HepG2 (cell line): Measurements from ENCODE around the gene PSMG3. TPM values are rescaled to one million over a fixed set of nuclear protein-coding genes. Genes with fewer than 3 reads are reported as not detected.

Source experiments
- ATAC-seq: fragments of 200-7000 bp; cut with Tn5 transposase; 3 replicates; pipeline ENCODE4 v1.9.1; 2020; ENCODE audit warnings: mild to moderate bottlenecking, moderate library complexity
- BruUV-seq: library from RNA; stranded (reverse); fragments of 400-500 nt; replicated peaks from 2 replicates; lab custom pipeline; 2021; lab: Mats Ljungman, UMichigan
- CTCF ChIA-PET: fragments of 300-600 bp; formaldehyde crosslinking; extraction: SDS; loops from one replicate; lab custom pipeline; 2021; ENCODE audit warnings: low total read pairs, inconsistent platforms, low intra/inter-chr PET ratio; lab: Yijun Ruan, JAX
- POLR2A ChIA-PET: fragments of 350-600 bp; sonication (Branson Sonifier 250); formaldehyde crosslinking; loops from one replicate; lab custom pipeline; 2020; ENCODE audit warnings: antibody characterized with exemption, inconsistent platforms; lab: Yijun Ruan, JAX
- DNase-seq: peaks from one replicate; pipeline ENCODE4 v3.0.0-alpha.2; 2015; ENCODE audit warnings: low spot score
- FAIRE-seq: peaks from 3 replicates; lab custom pipeline; 2011; peaks lifted over from hg19 to GRCh38; lab: Jason Lieb, UNC
- H2AFZ ChIP-seq: one replicate; pipeline ENCODE4 v1.6.1; 2011; ENCODE audit warnings: low read length, inconsistent platforms
- H3K27ac ChIP-seq: fragments of 300-600 bp; 3 replicates; pipeline ENCODE4 v1.8.0; 2011; ENCODE audit warnings: mixed run types, mild to moderate bottlenecking, mixed read lengths, low read length, inconsistent platforms; ENCODE audit not compliant: insufficient read depth; ENCODE audit errors: extremely low read length
- H3K27me3 ChIP-seq, 2 experiments: fragments of 200-600 bp in 1 of 2; 2 replicates in 1 of 2; 3 replicates in 1 of 2; pipeline versions ENCODE4 v1.6.0 to v1.8.0; 2011; ENCODE audit warnings: low read length in 2 of 2, mild to moderate bottlenecking in 2 of 2, moderate library complexity in 2 of 2, inconsistent platforms in 1 of 2; ENCODE audit not compliant: insufficient read depth in 2 of 2, control insufficient read depth in 1 of 2
- H3K36me3 ChIP-seq, 2 experiments: fragments of 200-600 bp in 1 of 2; replicated peaks in 1 of 2; 2 replicates in 1 of 2; 3 replicates in 1 of 2; pipeline versions ENCODE4 v1.5.1 to v1.8.0; 2011; ENCODE audit warnings: low read length in 2 of 2, inconsistent platforms in 1 of 2; ENCODE audit not compliant: insufficient read depth in 2 of 2, control insufficient read depth in 1 of 2
- H3K4me1 ChIP-seq: 2 replicates; pipeline ENCODE4 v1.5.1; 2012; ENCODE audit warnings: low read length, inconsistent platforms; ENCODE audit not compliant: insufficient read depth
- H3K4me2 ChIP-seq: 2 replicates; pipeline ENCODE4 v1.6.0; 2011; ENCODE audit warnings: low read depth, low read length, inconsistent platforms
- H3K4me3 ChIP-seq, 3 experiments: fragments of 200-600 bp in 1 of 3; sonication (generic), shearing (Covaris generic) in 1 of 3; replicated peaks in 1 of 3; 2 replicates each; pipeline ENCODE4 v1.5.1; 2011 to 2016; ENCODE audit warnings: low read length in 3 of 3, inconsistent platforms in 2 of 3, low read depth in 2 of 3, mild to moderate bottlenecking in 2 of 3, control low read depth in 1 of 3, mixed read lengths in 1 of 3; ENCODE audit not compliant: insufficient read depth in 1 of 3
- H3K79me2 ChIP-seq: one replicate; pipeline ENCODE4 v1.6.1; 2011; ENCODE audit warnings: low read length, inconsistent platforms; ENCODE audit not compliant: insufficient read depth
- H3K9ac ChIP-seq: 2 replicates; pipeline ENCODE4 v1.6.0; 2011; ENCODE audit warnings: mild to moderate bottlenecking, low read depth, low read length, inconsistent platforms; ENCODE audit not compliant: insufficient read depth
- H3K9me3 ChIP-seq: 2 replicates; pipeline ENCODE4 v1.5.1; 2012; ENCODE audit warnings: mild to moderate bottlenecking, low read length
- H4K20me1 ChIP-seq: 2 replicates; pipeline ENCODE4 v1.6.0; 2011; ENCODE audit warnings: inconsistent platforms, mild to moderate bottlenecking, low read length, moderate library complexity; ENCODE audit not compliant: insufficient read depth
- KDM2A ChIP-seq: sonication (generic); formaldehyde crosslinking; IDR thresholded peaks from 2 replicates; pipeline ENCODE4 v1.4.0; 2020; ENCODE audit warnings: low read depth, missing genetic modification reagents, borderline replicate concordance
- KDM3A ChIP-seq: IDR thresholded peaks from 2 replicates; pipeline ENCODE4 v1.6.1; 2018; ENCODE audit warnings: low read depth, missing compliant biosample characterization
- SYNCRIP ChIP-seq: fragments of 200-400 bp; formaldehyde crosslinking; IDR thresholded peaks from 2 replicates; pipeline ENCODE4 v1.6.1; 2018; ENCODE audit warnings: mild to moderate bottlenecking, low read depth, low read length; ENCODE audit not compliant: insufficient read depth
- ZBED4 ChIP-seq: sonication (generic); formaldehyde crosslinking; IDR thresholded peaks from 2 replicates; pipeline ENCODE4 v1.4.0; 2020; ENCODE audit warnings: missing genetic modification reagents, borderline replicate concordance
- ZNF441 ChIP-seq: sonication (generic); formaldehyde crosslinking; IDR thresholded peaks from 2 replicates; pipeline ENCODE4 v1.7.0; 2021; ENCODE audit warnings: missing genetic modification reagents, borderline replicate concordance
- WGBS: methylation state at CpG from one replicate; pipeline ENCODE4 v1.1.6; 2017; ENCODE audit warnings: low lambda C conversion rate; 5-methylcytosine and 5-hydroxymethylcytosine counted together
- in situ Hi-C: cut with HindIII; loops from 2 replicates; pipeline ENCODE4 v1.10.0; 2017; ENCODE audit warnings: low pct_unique_long_range_greater_than_20kb; ENCODE audit not compliant: extremely low pct_ligation_motif_present
- intact Hi-C: fragments of 100-400 bp; cut with micrococcal nuclease; formaldehyde crosslinking; loops from one replicate; pipeline ENCODE4 v1.10.0; 2022; ENCODE audit not compliant: unreplicated experiment
- polyA plus RNA-seq, 8 experiments: library from polyadenylated mRNA; depleted of rRNA in 3 of 8; stranded (reverse) in 7 of 8; unstranded in 1 of 8; fragments of >200 nt; fragmentation: Illumina TruSeq in 4 of 8; extraction: Trizol in 4 of 8; gene quantifications; 2 replicates each; pipeline versions ENCODE4 v1.2.1 to v1.2.3, GENCODE V29; 2011 to 2016; ENCODE audit warnings: low read depth in 4 of 8, missing spikeins in 1 of 8, mixed read lengths in 1 of 8; ENCODE audit not compliant: insufficient read depth in 1 of 8
- total RNA-seq, 5 experiments: library from RNA; depleted of rRNA; stranded (reverse); fragments of >200 nt; fragmentation: Illumina TruSeq; extraction: Trizol; gene quantifications; 2 replicates each; pipeline ENCODE4 v1.2.3, GENCODE V29; 2016; ENCODE audit warnings: low read depth in 1 of 5
- TF ChIP-seq, protein P1 (sequence below): sonication (generic); formaldehyde crosslinking; IDR thresholded peaks from 2 replicates; pipeline ENCODE4 v1.5.1; 2020; ENCODE audit warnings: missing genetic modification reagents, mild to moderate bottlenecking, borderline replicate concordance
- TF ChIP-seq, protein P2 (sequence below): sonication (generic); formaldehyde crosslinking; IDR thresholded peaks from 2 replicates; pipeline ENCODE4 v1.5.1; 2020; ENCODE audit warnings: missing genetic modification reagents, mild to moderate bottlenecking, borderline replicate concordance
- TF ChIP-seq, protein P3 (sequence below): sonication (generic); formaldehyde crosslinking; conservative IDR thresholded peaks from 2 replicates; pipeline ENCODE4 v1.4.0; 2020; ENCODE audit warnings: mild to moderate bottlenecking, missing genetic modification reagents, moderate library complexity

PSMG3 gene
- total and polyA plus RNA-seq, 2 of the 13 experiments (the other 11 are each of a cell fraction or from before 2014, with no cell fraction given): 29.6 to 48.4 TPM

DNA sequence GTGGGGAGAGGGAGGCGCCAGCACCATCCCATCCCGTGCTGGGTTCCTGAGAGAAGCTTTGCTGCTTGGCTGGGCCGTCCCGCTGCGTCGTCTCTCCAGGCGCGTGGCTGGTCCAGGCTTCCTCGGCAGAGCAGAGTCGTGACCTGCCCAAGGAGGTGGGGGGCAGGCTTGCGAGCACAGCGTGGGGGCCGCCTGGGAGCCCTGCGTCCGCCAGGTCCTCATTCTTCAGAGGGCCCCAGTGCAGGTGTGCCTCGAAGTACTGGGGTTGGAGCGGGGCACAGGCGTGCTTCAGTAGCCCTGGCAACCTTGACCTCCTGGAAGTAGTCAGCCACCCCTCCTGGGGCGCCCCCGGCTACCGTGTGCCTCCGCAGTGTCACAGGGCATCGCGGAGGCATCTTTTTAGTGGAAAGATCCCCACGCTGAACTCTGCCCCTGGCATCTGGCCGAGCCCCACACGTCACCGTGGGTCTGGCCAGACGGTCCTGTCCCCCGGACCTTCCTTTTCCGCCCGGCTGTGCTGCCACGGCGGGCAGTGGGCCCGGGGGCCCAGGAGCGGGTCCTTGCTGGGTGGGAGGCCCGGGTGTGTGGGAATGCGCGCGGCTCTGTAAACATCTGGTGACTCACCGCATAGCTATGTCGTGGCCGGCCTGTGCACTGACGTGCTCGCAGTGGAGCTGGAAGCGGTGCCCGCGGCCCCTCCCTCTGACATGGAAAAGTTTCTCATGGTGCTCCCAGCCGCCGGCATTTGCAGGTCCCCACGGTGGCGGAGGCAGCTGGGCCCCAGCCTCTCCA, 32.9 kb downstream of the PSMG3 start (continued):
- TF ChIP-seq ZBED4 (peak; percentile 78; the same call in 1 of the 2 replicates), KDM2A (CRISPR knock-in tag) (peak; percentile 87), KDM3A (CRISPR knock-in tag) (peak; percentile 77)
- TF ChIP-seq, protein P1, sequence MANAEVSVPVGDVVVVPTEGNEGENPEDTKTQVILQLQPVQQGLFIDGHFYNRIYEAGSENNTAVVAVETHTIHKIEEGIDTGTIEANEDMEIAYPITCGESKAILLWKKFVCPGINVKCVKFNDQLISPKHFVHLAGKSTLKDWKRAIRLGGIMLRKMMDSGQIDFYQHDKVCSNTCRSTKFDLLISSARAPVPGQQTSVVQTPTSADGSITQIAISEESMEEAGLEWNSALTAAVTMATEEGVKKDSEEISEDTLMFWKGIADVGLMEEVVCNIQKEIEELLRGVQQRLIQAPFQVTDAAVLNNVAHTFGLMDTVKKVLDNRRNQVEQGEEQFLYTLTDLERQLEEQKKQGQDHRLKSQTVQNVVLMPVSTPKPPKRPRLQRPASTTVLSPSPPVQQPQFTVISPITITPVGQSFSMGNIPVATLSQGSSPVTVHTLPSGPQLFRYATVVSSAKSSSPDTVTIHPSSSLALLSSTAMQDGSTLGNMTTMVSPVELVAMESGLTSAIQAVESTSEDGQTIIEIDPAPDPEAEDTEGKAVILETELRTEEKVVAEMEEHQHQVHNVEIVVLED (CRISPR knock-in tag): peak; percentile 74

DNA sequence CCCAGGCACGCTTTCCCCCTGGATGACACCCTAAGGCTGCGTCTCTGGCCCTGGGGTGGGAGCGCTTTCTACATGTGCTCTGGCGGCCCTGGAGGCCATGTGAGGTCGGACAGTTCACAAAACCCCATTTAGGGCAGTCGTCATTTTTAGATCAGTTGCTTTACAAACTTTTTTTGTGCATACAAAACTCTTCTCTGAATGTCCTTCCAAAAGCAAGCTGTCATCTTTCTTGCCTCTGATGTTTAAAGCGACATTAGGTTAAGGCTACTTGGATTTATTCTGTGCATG, 33.4 kb downstream of the PSMG3 start:
- DNase-seq (no peak), ATAC-seq (no peak), FAIRE-seq (no peak)
- H3K4me3 ChIP-seq: peak overlapping the region in 1 of 3 experiments; percentile 68; a peak in 3 of 6 replicates
- no TSS peak for BruUV-seq
- ChIA-PET CTCF (no interaction called here), POLR2A (interaction anchor here (1.6 to 7.0 kb wide), 3 partner anchors 20 to 34 kb away, joined by 5 to 108 read pairs (median 13); partner anchors contain the start of genes PSMG3 and TMEM184A)
- peaks cover 15 to 27% of the 10 kb centered on the region in 2 experiments; a peak in 4 of 5 replicates for H3K36me3 ChIP-seq
- peaks cover 59% of the 10 kb centered on the region for H3K79me2 ChIP-seq
- H4K20me1 ChIP-seq: peaks cover 15% of the 10 kb centered on the region; the same call in 1 of the 2 replicates
- H3K4me1 ChIP-seq: peaks cover 60% of the 10 kb centered on the region
- WGBS: 59% methylated on average over 3 of the region's 7 CpGs
- peak overlapping the region; percentile 82 for H3K9ac ChIP-seq
- H3K27ac ChIP-seq: peak overlapping the region; percentile 85
- in situ Hi-C loops (no loop called here), intact Hi-C loops (loop anchor here (2.0 kb wide), 2 partner anchors 18 to 30 kb away; no protein-coding TSS in a partner anchor)
- no peaks in the 10 kb centered on the region; a peak in 1 of 5 replicates for H3K27me3 ChIP-seq
- no peak overlapping the region for H2AFZ ChIP-seq
- H3K4me2 ChIP-seq: peak overlapping the region; percentile 83
- no peaks in the 10 kb centered on the region for H3K9me3 ChIP-seq
- 0 out of 2 replicates have a peak, but pooled peaks have one; percentile 5 for TF ChIP-seq ZNF441 (CRISPR knock-in tag)
- TF ChIP-seq, protein P2, sequence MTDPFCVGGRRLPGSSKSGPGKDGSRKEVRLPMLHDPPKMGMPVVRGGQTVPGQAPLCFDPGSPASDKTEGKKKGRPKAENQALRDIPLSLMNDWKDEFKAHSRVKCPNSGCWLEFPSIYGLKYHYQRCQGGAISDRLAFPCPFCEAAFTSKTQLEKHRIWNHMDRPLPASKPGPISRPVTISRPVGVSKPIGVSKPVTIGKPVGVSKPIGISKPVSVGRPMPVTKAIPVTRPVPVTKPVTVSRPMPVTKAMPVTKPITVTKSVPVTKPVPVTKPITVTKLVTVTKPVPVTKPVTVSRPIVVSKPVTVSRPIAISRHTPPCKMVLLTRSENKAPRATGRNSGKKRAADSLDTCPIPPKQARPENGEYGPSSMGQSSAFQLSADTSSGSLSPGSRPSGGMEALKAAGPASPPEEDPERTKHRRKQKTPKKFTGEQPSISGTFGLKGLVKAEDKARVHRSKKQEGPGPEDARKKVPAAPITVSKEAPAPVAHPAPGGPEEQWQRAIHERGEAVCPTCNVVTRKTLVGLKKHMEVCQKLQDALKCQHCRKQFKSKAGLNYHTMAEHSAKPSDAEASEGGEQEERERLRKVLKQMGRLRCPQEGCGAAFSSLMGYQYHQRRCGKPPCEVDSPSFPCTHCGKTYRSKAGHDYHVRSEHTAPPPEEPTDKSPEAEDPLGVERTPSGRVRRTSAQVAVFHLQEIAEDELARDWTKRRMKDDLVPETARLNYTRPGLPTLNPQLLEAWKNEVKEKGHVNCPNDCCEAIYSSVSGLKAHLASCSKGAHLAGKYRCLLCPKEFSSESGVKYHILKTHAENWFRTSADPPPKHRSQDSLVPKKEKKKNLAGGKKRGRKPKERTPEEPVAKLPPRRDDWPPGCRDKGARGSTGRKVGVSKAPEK (CRISPR knock-in tag): no peak
- TF ChIP-seq SYNCRIP: no peak
- TF ChIP-seq, protein P3, sequence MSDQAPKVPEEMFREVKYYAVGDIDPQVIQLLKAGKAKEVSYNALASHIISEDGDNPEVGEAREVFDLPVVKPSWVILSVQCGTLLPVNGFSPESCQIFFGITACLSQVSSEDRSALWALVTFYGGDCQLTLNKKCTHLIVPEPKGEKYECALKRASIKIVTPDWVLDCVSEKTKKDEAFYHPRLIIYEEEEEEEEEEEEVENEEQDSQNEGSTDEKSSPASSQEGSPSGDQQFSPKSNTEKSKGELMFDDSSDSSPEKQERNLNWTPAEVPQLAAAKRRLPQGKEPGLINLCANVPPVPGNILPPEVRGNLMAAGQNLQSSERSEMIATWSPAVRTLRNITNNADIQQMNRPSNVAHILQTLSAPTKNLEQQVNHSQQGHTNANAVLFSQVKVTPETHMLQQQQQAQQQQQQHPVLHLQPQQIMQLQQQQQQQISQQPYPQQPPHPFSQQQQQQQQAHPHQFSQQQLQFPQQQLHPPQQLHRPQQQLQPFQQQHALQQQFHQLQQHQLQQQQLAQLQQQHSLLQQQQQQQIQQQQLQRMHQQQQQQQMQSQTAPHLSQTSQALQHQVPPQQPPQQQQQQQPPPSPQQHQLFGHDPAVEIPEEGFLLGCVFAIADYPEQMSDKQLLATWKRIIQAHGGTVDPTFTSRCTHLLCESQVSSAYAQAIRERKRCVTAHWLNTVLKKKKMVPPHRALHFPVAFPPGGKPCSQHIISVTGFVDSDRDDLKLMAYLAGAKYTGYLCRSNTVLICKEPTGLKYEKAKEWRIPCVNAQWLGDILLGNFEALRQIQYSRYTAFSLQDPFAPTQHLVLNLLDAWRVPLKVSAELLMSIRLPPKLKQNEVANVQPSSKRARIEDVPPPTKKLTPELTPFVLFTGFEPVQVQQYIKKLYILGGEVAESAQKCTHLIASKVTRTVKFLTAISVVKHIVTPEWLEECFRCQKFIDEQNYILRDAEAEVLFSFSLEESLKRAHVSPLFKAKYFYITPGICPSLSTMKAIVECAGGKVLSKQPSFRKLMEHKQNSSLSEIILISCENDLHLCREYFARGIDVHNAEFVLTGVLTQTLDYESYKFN (CRISPR knock-in tag): no peak
